Vagina (tissue), 2 donors: ENCODE measurements around the gene DBNDD2.

Experiments
- POLR2A ChIP-seq, 2 donors: fragments of 450-650 bp; IDR thresholded peaks; one replicate each; pipeline ENCODE4 v1.6.1; 2017; ENCODE audit warnings: antibody characterized with exemption in 2 of 2, mild to moderate bottlenecking in 2 of 2, moderate library complexity in 2 of 2
- POLR2AphosphoS5 ChIP-seq, 2 donors: sonication (generic); formaldehyde crosslinking; IDR thresholded peaks; one replicate each; pipeline ENCODE4 v1.9.0; 2017; ENCODE audit warnings: antibody characterized with exemption in 2 of 2, mild to moderate bottlenecking in 2 of 2, low read depth in 1 of 2; ENCODE audit not compliant: insufficient read depth in 1 of 2
- TF ChIP-seq, protein P1 (sequence below), 3 experiments: fragments of 450-650 bp in 2 of 3; fragments of 200-600 bp in 1 of 3; sonication (generic) in 1 of 3; IDR thresholded peaks; one replicate each; pipeline ENCODE4 v1.5.1; 2017 to 2019; ENCODE audit warnings: antibody characterized with exemption in 3 of 3, mild to moderate bottlenecking in 2 of 3, moderate library complexity in 2 of 3

DNA sequence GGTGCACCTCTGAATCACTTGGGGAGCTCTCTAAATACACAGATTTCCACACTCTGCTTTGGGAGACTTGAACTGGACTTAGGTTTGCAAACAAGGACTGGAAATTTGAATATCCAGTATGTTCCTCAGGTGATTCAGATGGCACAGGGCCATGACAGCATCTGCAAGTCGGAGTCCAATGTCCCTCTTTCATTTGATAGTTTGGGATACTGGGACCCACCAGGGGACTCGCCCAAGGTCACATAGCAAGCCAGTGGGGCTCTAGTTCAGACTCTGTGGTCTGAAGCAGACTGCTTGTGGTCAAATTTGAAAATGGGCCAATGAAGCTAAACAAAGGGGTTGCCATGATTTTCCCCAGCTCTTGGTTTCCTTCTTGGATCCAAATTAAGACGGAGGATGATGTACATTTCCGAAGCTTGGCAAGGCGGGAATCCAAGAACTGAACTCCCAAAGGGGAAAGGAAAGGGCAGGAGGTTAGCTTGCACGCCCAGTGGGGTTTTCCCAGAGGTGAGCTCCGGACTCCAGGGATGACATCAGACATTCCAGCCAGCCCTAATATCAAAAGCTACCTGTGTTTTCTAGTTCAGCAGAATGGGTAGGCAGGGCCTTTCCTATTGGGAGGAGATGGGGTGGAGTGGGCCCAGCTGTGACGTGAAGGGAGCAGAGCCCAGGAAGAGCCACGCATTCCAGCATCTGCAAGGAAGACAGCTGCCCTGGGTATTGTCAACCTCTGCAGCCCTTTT lies 48.5 kb upstream of the DBNDD2 start:
- TF ChIP-seq, protein P1, sequence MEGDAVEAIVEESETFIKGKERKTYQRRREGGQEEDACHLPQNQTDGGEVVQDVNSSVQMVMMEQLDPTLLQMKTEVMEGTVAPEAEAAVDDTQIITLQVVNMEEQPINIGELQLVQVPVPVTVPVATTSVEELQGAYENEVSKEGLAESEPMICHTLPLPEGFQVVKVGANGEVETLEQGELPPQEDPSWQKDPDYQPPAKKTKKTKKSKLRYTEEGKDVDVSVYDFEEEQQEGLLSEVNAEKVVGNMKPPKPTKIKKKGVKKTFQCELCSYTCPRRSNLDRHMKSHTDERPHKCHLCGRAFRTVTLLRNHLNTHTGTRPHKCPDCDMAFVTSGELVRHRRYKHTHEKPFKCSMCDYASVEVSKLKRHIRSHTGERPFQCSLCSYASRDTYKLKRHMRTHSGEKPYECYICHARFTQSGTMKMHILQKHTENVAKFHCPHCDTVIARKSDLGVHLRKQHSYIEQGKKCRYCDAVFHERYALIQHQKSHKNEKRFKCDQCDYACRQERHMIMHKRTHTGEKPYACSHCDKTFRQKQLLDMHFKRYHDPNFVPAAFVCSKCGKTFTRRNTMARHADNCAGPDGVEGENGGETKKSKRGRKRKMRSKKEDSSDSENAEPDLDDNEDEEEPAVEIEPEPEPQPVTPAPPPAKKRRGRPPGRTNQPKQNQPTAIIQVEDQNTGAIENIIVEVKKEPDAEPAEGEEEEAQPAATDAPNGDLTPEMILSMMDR (IDR thresholded peaks at IDR 0.05) = no peak
- TF ChIP-seq POLR2AphosphoS5 (IDR thresholded peaks at IDR 0.05; ENCODE audit: insufficient read depth in 1 of 2, low read depth in 1 of 2) (no peak), POLR2A (IDR thresholded peaks at IDR 0.05) (no peak)
